ENCODE results near the gene TMEM69.
"Not testable (repeated sequence)": the region's sequence is repeated elsewhere in the genome, so short reads cannot be mapped to it uniquely, and the experiment has no call there.

TMEM69 gene

GRCh38 chr1:45739641-45740156 lies 51.7 kb downstream of the TMEM69 start:
- not testable (repeated sequence) for DNase-seq

All from stimulated activated naive CD4-positive, alpha-beta T cell (primary cell).